ENCODE data around the gene ZNF672.
A peak's percentile ranks its signal among the peaks of the same experiment; 100 is the strongest.

Gene ZNF672

GRCh38 chr1:248838357-248839167, 538 bp downstream of the ZNF672 start:
- peak; percentile 82 for DNase-seq

GRCh38 chr1:248839168-248839555, 1.1 kb downstream of the ZNF672 start:
- DNase-seq, result no peak

DNA sequence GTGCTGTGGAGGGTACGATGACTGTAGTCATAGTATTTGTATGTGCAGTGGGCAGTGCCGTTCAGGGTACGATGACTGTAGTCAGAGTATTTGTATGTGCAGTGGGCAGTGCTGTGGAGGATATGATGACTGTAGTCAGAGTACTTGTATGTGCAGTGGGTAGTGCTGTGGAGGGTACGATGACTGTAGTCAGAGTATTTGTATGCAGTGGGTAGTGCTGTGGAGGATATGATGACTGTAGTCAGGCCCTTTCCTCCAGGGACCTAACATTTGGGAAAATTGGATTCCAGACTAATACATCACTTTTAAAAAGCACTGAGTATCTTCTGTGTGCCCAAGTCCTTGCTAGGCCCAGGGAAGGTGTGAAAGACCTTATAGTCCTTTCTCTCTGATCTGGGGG, 2.9 kb downstream of the ZNF672 start:
- DNase-seq, result no peak

GRCh38 chr1:248841702-248842395, 3.8 kb downstream of the ZNF672 start:
- no peak for DNase-seq

- DNase-seq, result no peak
These were observed 4.8 kb downstream of the ZNF672 start for GRCh38 chr1:248842781-248843331.

- DNase-seq, result no peak
These were observed 5.7 kb downstream of the ZNF672 start for GRCh38 chr1:248843687-248844086.

GRCh38 chr1:248844526-248844925, 6.5 kb downstream of the ZNF672 start:
- DNase-seq, result no peak

- no peak for DNase-seq
These were observed 9.3 kb downstream of the ZNF672 start for GRCh38 chr1:248847181-248847955.

GRCh38 chr1:248847956-248848561, 10.0 kb downstream of the ZNF672 start:
- no peak for DNase-seq

DNA sequence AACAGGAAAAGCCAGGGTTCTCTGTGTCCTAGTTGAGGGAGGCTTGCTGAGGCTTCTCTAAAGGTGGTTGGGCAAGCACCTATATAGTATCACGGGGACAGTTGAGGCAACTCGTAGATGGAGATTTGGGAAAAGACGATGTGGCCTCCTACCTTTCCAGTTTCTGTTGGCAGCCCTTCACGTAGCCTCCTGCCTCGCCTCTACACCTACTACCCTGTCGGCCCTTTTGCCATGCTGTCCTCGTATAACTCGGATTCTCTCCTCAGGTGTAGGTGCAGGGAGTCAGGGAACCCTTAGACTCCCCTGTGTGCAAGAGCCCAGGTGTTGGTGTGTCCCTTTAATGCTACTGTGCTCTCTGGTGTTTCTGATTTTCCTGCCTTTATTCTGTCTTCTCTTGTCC, 10.6 kb downstream of the ZNF672 start:
- no peak for DNase-seq

GRCh38 chr1:248849152-248849551, 11.1 kb downstream of the ZNF672 start:
- no peak for DNase-seq

GRCh38 chr1:248849637-248850036, 11.6 kb downstream of the ZNF672 start:
- no peak for DNase-seq

DNA sequence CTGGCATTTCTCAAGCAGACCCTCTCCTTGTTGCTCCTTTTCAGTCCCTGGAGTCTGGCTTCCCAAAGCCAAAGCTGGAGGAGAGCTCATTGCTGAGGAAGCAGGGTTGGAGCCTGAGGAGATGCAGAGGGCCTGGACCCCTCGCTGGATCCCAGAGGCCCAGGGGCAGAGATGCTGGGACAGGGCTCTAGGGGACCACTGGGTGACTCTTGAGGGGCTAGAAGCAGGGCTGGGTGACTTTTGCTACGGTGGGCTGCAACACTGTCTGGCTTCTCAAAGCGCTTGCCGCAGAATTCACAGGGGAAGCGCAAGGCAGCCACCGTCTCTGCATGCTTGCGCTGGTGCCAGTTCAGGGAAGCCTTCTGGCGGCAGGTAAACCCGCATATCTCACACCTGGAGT, 12.1 kb downstream of the ZNF672 start:
- DNase-seq, result no peak

DNA sequence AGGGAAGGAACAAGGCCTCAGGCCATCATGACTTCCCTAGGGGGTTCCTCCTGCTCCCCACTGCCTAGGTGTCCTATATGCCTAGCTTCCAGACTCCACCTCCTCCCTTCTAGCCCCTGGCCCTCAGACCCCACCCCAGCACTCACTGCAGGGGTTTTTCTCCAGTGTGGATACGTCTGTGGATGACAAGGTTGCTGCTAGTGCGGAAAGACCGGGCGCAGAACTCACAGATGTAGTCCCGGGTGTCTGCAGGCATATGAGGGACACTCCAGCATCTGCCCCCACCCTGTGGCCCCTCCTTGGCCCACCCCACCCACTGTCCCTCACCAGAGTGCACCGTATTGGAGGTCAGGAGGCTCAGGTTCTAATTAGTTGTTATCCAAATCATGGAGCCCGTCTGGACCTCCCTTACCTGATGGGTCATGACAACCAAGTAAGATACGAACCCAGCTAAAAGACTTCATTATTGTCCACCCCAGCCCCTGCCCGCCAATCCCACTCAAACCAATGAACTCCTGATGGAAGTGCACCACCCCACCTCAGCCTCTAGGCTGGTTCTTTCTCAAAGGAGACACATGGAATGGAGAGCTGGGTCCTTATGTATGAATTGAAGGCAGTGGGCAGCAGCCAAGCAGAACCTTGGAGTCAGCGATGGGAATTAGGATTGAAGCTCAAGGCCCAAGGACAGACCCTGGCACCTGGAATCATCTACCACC, 12.7 kb downstream of the ZNF672 start:
- no peak for DNase-seq

DNA sequence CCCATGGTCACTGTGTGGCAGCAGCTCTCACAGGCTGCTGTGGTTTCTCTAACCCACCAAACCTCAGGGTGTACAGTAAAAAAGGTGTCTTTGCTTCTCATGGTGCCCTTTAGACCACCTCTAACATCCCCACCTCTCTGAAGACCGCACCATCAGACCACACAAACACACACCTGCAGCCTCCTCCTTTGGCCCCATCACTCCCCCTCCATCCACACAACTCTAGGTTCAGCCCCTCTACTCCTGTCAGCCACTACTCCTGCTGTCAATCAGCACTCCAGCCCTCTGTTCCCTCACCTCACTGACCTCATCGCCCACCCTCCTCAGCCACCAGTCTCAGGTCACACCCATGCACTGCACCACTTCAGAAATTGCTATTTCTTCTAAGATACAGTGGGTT, 13.4 kb downstream of the ZNF672 start:
- no peak for DNase-seq

DNA sequence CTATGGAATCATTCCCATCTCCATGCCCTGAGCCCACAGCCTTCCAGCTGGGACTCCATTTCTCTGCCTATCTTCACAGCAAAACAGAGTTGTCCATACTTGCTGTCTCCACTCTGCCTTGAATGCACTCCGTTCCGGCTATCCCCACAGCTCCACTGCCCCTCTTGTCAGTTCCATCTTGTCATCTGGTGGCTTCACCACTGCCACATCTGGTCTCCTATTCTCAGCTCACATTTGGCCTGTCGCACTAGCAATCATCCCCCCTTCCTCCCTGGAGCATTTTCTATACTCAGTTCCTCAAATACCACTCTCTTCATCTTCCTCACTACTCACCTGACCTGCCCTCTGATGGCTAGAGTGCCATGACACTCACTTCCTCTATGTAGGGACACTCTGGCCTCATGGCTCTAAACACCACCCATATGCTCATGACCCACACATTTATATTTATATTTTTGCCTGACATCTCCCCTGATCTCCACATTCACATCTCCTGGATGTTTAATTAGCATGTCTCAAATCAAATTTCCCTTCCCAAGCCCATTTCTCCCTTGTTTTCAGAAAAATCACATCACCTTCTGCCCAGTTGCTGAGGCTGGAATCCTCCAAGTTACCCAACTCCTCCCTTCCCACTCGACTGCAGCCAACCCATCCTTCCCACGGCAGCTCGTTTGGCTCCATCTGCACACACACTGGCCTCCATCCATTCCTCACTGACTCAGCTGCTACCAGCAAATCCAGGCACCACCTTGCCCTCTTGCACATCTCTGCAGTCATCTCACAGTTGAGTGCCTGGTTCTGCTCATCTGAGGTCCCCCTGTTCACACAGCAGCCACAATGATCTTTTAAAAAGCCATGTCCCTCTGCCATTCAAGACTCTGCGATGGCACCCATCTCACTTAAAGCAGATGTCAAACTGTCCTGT, 14.7 kb downstream of the ZNF672 start:
- no peak for DNase-seq

DNA sequence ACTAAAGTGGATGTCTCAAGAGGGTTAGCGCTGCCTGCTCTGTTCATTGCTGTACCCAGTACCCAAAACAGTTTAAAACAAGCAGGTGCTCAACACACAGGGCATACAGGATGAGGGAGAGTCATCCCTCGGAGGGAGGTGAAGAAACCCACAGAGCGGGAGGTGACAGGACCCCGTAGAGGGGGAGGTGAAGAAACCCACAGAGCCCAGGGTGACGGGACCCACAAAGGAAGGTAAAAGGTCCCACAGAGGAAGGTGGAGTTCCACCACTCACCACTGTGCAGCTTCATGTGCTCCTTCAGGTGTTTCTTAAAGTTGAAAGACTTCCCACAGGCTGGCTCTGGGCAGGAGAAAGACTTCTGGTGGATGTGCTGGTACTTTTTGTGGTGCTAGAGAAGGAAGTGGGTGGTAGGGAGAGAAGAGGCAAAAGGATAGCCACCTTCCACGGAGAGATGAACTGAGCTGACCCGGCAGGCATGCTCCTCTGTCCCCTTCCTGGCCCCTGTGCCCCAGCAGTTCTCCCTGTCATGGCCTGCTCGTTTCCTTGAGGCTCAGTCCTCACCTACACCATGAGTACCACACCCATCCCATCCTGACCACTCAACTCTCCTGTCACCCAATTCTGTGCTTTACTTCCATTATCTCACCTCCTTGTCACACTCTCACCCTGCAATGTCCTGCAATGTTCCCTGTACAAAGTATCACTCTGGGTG, 15.8 kb downstream of the ZNF672 start:
- DNase-seq, result no peak

- no peak for DNase-seq
These were observed 17.6 kb downstream of the ZNF672 start for GRCh38 chr1:248855580-248855979.

DNA sequence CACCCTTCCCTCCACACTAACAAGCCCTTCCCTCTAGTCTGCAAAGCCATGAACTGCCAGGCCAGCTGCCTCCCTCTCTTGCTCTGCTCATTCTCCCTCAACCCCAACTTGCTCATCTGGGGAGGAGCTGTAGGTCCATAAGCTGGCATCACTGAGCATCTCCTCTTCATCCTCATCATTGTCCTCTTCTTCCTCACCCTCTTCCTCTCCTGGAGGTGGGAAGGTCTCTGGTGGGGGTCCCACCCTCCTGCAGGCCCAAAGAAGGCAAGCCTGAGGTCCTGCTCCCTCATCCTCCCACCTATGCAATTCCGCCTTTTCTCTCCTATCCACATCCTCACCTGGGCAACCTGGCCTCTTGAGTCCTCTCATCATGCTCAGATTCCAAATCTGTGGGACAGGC, 18.2 kb downstream of the ZNF672 start:
- no peak for DNase-seq

DNA sequence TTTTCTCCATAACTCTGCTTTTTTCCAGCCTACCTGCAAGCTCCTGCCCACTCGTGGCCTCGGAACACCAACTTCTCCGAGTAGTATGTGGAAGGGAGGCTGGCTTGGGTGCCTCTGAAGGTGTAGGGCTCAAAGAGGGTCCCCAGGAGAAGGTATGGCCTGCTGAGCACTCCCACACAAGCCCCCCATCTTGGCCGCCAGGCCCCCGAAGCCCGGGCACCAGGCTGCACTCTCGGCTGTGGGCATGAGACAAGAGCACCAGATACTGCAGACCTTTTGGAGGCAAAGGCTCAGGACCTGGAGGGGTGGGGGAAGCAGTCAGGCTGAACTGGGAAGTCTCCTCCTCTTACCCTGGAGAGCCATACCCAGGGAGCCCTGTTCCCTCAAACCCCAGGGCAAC, 19.2 kb downstream of the ZNF672 start:
- no peak for DNase-seq

DNA sequence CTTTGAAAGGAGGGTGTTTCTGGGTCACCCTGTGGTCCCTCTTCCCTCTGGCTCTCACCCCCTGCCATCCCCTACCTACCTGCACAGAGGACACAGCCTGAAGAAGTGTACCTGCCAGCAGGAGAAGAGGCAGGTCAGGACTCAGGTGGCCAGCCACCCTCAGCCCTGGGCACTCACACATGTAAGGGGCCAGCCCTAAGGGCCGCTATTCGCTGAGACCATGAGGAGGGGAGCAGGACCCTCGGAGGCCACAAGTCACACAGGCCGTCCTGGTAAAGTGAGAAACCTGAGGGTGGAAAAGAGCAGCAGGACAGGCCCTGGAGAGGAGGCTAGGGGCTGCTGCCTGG, 19.7 kb downstream of the ZNF672 start:
- DNase-seq, result no peak

All from NCI-H2171 treated with DMSO at 0.1 percent for 48 hours (cell line).